B cell (primary cell): ENCODE results near the gene HOXD8. TPM values are rescaled to one million over a fixed set of nuclear protein-coding genes. Genes with fewer than 3 reads are reported as not detected.

Experiments
- ATAC-seq: fragments of 200-7000 bp; cut with Tn5 transposase; one replicate; pipeline ENCODE4 v1.10.0; 2021; ENCODE audit warnings: low read depth, mild to moderate bottlenecking, moderate number of reproducible peaks, moderate library complexity
- CTCF ChIA-PET: fragments of 350-600 bp; sonication (Branson Sonifier 250); formaldehyde crosslinking; loops from one replicate; lab custom pipeline; 2021; ENCODE audit warnings: antibody characterized with exemption, inconsistent platforms; lab: Charles Lee
- POLR2A ChIA-PET: fragments of 350-600 bp; sonication (Branson Sonifier 250); formaldehyde crosslinking; loops from one replicate; lab custom pipeline; 2021; ENCODE audit warnings: antibody characterized with exemption; lab: Charles Lee
- DNase-seq: peaks from one replicate; pipeline ENCODE4 v3.0.0; 2013
- H2AFZ ChIP-seq: 2 replicates; pipeline ENCODE4 v1.6.1; 2012; ENCODE audit warnings: mild to moderate bottlenecking, low read depth, low read length; ENCODE audit not compliant: insufficient read depth, poor library complexity, severe bottlenecking
- H3K27ac ChIP-seq, 2 donors: 1 replicate in 1 of 2; 2 replicates in 1 of 2; pipeline ENCODE4 v1.5.1; 2012 to 2013; ENCODE audit warnings: low read length in 2 of 2, mild to moderate bottlenecking in 2 of 2, moderate library complexity in 1 of 2
- H3K27me3 ChIP-seq, 4 experiments: fragments of 200-600 bp in 1 of 4; sonication (generic) in 1 of 4; replicated peaks in 1 of 4; 1 replicate in 2 of 4; 2 replicates in 2 of 4; pipeline versions ENCODE4 v1.6.1 to v1.7.0; 2013 to 2016; ENCODE audit warnings: low read length in 3 of 4, mild to moderate bottlenecking in 2 of 4, mixed read lengths in 1 of 4, moderate library complexity in 1 of 4; ENCODE audit not compliant: insufficient read depth in 4 of 4, control insufficient read depth in 3 of 4; ENCODE audit errors: control extremely low read depth in 1 of 4
- H3K36me3 ChIP-seq, 2 experiments: replicated peaks in 1 of 2; 1 replicate in 1 of 2; 2 replicates in 1 of 2; pipeline versions ENCODE4 v1.6.1 to v1.7.1; 2013; ENCODE audit warnings: low read length in 1 of 2; ENCODE audit not compliant: insufficient read depth in 2 of 2, control insufficient read depth in 1 of 2; ENCODE audit errors: control extremely low read depth in 1 of 2, extremely low read depth in 1 of 2
- H3K4me1 ChIP-seq, 2 donors: fragments of 200-600 bp in 1 of 2; sonication (generic) in 1 of 2; 1 replicate in 1 of 2; 2 replicates in 1 of 2; pipeline versions ENCODE4 v1.5.1 to v1.6.1; 2013 to 2017; ENCODE audit warnings: low read length in 2 of 2; ENCODE audit not compliant: control insufficient read depth in 2 of 2, insufficient read depth in 2 of 2
- H3K4me2 ChIP-seq: replicated peaks from 2 replicates; pipeline ENCODE3; 2012; ENCODE audit warnings: mild to moderate bottlenecking, low read depth, low read length; ENCODE audit not compliant: poor library complexity, severe bottlenecking
- H3K4me3 ChIP-seq, 5 experiments: fragments of 200-600 bp in 1 of 5; sonication (generic) in 1 of 5; 1 replicate in 3 of 5; 2 replicates in 2 of 5; pipeline versions ENCODE4 v1.5.1 to v1.7.0; 2011 to 2016; ENCODE audit warnings: low read length in 4 of 5, mild to moderate bottlenecking in 4 of 5, low read depth in 2 of 5, control low read depth in 1 of 5, moderate library complexity in 1 of 5; ENCODE audit not compliant: insufficient read depth in 1 of 5; ENCODE audit errors: control extremely low read depth in 1 of 5, extremely low read depth in 1 of 5
- H3K79me2 ChIP-seq: fragments of 200-600 bp; sonication (generic); one replicate; pipeline ENCODE4 v1.6.0; 2016; ENCODE audit warnings: low read length; ENCODE audit not compliant: control insufficient read depth, insufficient read depth
- H3K9ac ChIP-seq: fragments of 200-600 bp; sonication (generic); 2 replicates; pipeline ENCODE4 v1.6.1; 2017; ENCODE audit warnings: mild to moderate bottlenecking, low read length, moderate library complexity
- H3K9me3 ChIP-seq, 3 donors: one replicate each; pipeline versions ENCODE4 v1.6.1 to v1.7.1; 2013; ENCODE audit warnings: low read length in 2 of 3; ENCODE audit not compliant: control insufficient read depth in 2 of 3, insufficient read depth in 1 of 3; ENCODE audit errors: control extremely low read depth in 1 of 3
- H4K20me1 ChIP-seq: 2 replicates; pipeline ENCODE4 v1.6.0; 2012; ENCODE audit warnings: mild to moderate bottlenecking, low read length; ENCODE audit not compliant: insufficient read depth, control insufficient read depth, poor library complexity, severe bottlenecking
- H3K27ac Mint-ChIP-seq: one replicate; pipeline ENCODE4 v1.8.0; 2021; ENCODE audit warnings: mixed read lengths
- H3K27me3 Mint-ChIP-seq: one replicate; pipeline ENCODE4 v1.8.0; 2021; ENCODE audit warnings: mixed read lengths
- H3K4me1 Mint-ChIP-seq: one replicate; pipeline ENCODE4 v1.8.0; 2021; ENCODE audit warnings: mixed read lengths
- H3K4me3 Mint-ChIP-seq: one replicate; pipeline ENCODE4 v1.8.0; 2021; ENCODE audit warnings: mixed read lengths
- H3K9me3 Mint-ChIP-seq: one replicate; pipeline ENCODE4 v1.8.0; 2022; ENCODE audit warnings: mixed read lengths; ENCODE audit not compliant: insufficient read depth
- EZH2 ChIP-seq: IDR thresholded peaks from 2 replicates; pipeline ENCODE4 v1.6.1; 2012; ENCODE audit warnings: borderline replicate concordance, low read depth, mild to moderate bottlenecking, moderate library complexity, low read length; ENCODE audit not compliant: insufficient read depth, poor library complexity, severe bottlenecking
- WGBS: methylation state at CpG from one replicate; pipeline ENCODE4 v1.1.5; 2013; ENCODE audit warnings: missing lambda C conversion rate; ENCODE audit not compliant: insufficient coverage; 5-methylcytosine and 5-hydroxymethylcytosine counted together
- intact Hi-C: fragments of 100-400 bp; cut with micrococcal nuclease; formaldehyde crosslinking; loops from one replicate; pipeline ENCODE4 v1.10.0; 2022
- polyA plus RNA-seq: library from polyadenylated mRNA; depleted of rRNA; stranded (reverse); fragments of >200 nt; gene quantifications from 2 replicates; pipeline ENCODE4 v1.2.3, GENCODE V29; 2012
- total RNA-seq, 2 donors: library from RNA; stranded (reverse); fragments of 120-200 nt in 1 of 2; gene quantifications; 1 replicate in 1 of 2; 2 replicates in 1 of 2; pipeline versions ENCODE4 v1.2.3 to v1.2.4, GENCODE V29; 2013 to 2022
- TF ChIP-seq, protein P1 (sequence below): fragments of 200-600 bp; IDR thresholded peaks from one replicate; pipeline ENCODE4 v1.8.0; 2022; ENCODE audit warnings: antibody characterized with exemption, mild to moderate bottlenecking

The HOXD8 gene
- total and polyA plus RNA-seq, 2 donors (not counting 1 experiment from before 2014, with no cell fraction given) = not detected

DNA sequence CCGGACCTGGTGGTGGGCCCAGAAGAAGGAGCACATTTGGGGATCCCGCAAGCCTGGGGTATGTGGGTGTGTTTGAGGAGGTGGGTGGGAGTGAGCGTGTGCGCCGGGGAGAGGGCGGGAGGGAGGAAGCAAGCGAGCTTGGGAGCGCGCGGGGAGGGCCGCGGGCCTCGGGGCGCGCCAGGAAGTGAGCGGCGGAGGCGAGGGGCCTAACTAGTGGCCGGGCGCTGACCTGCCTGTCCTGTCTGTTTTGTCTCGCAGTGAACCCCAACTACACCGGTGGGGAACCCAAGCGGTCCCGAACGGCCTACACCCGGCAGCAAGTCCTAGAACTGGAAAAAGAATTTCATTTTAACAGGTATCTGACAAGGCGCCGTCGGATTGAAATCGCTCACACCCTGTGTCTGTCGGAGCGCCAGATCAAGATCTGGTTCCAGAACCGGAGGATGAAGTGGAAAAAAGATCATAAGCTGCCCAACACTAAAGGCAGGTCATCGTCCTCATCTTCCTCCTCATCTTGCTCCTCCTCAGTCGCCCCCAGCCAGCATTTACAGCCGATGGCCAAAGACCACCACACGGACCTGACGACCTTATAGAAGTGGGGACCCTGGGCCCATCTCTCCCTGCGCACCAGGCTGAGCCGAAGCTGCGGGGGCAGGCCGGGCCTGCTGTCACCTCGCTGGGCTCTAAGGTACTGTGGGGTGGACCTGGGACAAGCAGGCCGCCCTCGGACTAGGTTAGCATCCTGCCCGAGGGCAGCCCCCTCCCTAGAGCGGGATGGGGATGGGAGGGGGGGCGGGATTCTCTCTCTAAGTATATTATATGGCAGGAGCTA, 23.1 kb downstream of the HOXD8 start:
- no peaks in the 10 kb centered on the region for H3K79me2 ChIP-seq
- POLR2A ChIA-PET = no interaction called here

More for the DNA sequence above, 23.1 kb downstream of the HOXD8 start:
- H3K4me1 Mint-ChIP-seq = peaks cover 3% of the 10 kb centered on the region
- intact Hi-C loops = no loop called here
- Histone ChIP-seq H4K20me1 (no peaks in the 10 kb centered on the region), H3K9me3 (peaks cover 0 to 26% (median 0%) of the 10 kb centered on the region in 3 donors), H2AFZ (no peak overlapping the region), H3K27me3 (peaks cover 0 to 86% (median 53%) of the 10 kb centered on the region in 4 experiments), H3K4me3 (no peak overlapping the region), H3K36me3 (no peaks in the 10 kb centered on the region), H3K27ac (no peak overlapping the region), H3K9ac (no peak overlapping the region), H3K4me1 (peaks cover 3 to 12% of the 10 kb centered on the region in 2 donors), H3K4me2 (no peak overlapping the region)
- peak; percentile 6 for DNase-seq
- TF ChIP-seq, protein P1, sequence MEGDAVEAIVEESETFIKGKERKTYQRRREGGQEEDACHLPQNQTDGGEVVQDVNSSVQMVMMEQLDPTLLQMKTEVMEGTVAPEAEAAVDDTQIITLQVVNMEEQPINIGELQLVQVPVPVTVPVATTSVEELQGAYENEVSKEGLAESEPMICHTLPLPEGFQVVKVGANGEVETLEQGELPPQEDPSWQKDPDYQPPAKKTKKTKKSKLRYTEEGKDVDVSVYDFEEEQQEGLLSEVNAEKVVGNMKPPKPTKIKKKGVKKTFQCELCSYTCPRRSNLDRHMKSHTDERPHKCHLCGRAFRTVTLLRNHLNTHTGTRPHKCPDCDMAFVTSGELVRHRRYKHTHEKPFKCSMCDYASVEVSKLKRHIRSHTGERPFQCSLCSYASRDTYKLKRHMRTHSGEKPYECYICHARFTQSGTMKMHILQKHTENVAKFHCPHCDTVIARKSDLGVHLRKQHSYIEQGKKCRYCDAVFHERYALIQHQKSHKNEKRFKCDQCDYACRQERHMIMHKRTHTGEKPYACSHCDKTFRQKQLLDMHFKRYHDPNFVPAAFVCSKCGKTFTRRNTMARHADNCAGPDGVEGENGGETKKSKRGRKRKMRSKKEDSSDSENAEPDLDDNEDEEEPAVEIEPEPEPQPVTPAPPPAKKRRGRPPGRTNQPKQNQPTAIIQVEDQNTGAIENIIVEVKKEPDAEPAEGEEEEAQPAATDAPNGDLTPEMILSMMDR = no peak
- no peak for TF ChIP-seq EZH2
- no peak overlapping the region for H3K27ac Mint-ChIP-seq
- peaks cover 2% of the 10 kb centered on the region for H3K9me3 Mint-ChIP-seq
- no peak for ATAC-seq
- H3K4me3 Mint-ChIP-seq = no peak overlapping the region
- 18% methylated on average over 43 of the region's 48 CpGs for WGBS
- CTCF ChIA-PET = no interaction called here
- H3K27me3 Mint-ChIP-seq = peaks cover 82% of the 10 kb centered on the region
